H1 (cell line): ENCODE results near the gene TNFRSF13B. TPM values are rescaled to one million over a fixed set of nuclear protein-coding genes. Genes with fewer than 3 reads are reported as not detected.

Experiments
- CTCF ChIA-PET: fragments of 300-600 bp; sonication (Branson Sonifier 250); formaldehyde crosslinking; loops from one replicate; lab custom pipeline; 2021; ENCODE audit not compliant: partially characterized antibody; lab: Charles Lee
- POLR2A ChIA-PET: fragments of 300-600 bp; sonication (Branson Sonifier 250); formaldehyde crosslinking; loops from one replicate; lab custom pipeline; 2021; ENCODE audit warnings: inconsistent platforms; ENCODE audit not compliant: partially characterized antibody; lab: Charles Lee
- DNase-seq, 2 experiments: peaks; one replicate each; pipeline versions ENCODE4 v3.0.0 to v3.0.0-alpha.2; 2010 to 2022; ENCODE audit warnings: low spot score in 2 of 2, low read depth in 1 of 2, mixed read lengths in 1 of 2
- FAIRE-seq: peaks from 2 replicates; lab custom pipeline; 2011; peaks lifted over from hg19 to GRCh38; lab: Jason Lieb, UNC
- H2AFZ ChIP-seq: 2 replicates; pipeline ENCODE4 v1.8.1; 2012; ENCODE audit warnings: low read length, inconsistent platforms
- H2AK5ac ChIP-seq: 2 replicates; pipeline ENCODE4 v1.6.1; 2013; ENCODE audit warnings: low read depth, low read length
- H2BK120ac ChIP-seq: replicated peaks from 2 replicates; pipeline ENCODE3; 2013; ENCODE audit warnings: low read depth, low read length, inconsistent platforms
- H2BK12ac ChIP-seq: 2 replicates; pipeline ENCODE4 v1.6.1; 2013; ENCODE audit warnings: low read depth, low read length
- H2BK15ac ChIP-seq: 2 replicates; pipeline ENCODE4 v1.6.1; 2013; ENCODE audit warnings: low read length
- H2BK20ac ChIP-seq: 2 replicates; pipeline ENCODE4 v1.6.1; 2013; ENCODE audit warnings: low read length
- H2BK5ac ChIP-seq: 2 replicates; pipeline ENCODE4 v1.6.1; 2013; ENCODE audit warnings: low read depth, low read length
- H3K14ac ChIP-seq: 2 replicates; pipeline ENCODE4 v1.6.1; 2013; ENCODE audit warnings: inconsistent platforms; ENCODE audit not compliant: insufficient read length
- H3K18ac ChIP-seq: 2 replicates; pipeline ENCODE4 v1.6.1; 2013; ENCODE audit warnings: low read length; ENCODE audit errors: extremely low read depth
- H3K23ac ChIP-seq: 2 replicates; pipeline ENCODE4 v1.6.1; 2013; ENCODE audit warnings: inconsistent platforms; ENCODE audit not compliant: insufficient read length
- H3K23me2 ChIP-seq: 2 replicates; pipeline ENCODE4 v1.6.1; 2013; ENCODE audit warnings: low read depth, low read length
- H3K27ac ChIP-seq: 2 replicates; pipeline ENCODE4 v1.6.1; 2011; ENCODE audit warnings: low read depth, low read length, inconsistent platforms
- H3K27me3 ChIP-seq, 4 experiments: replicated peaks in 1 of 4; 1 replicate in 1 of 4; 2 replicates in 3 of 4; pipeline versions ENCODE4 v1.6.1 to v1.8.1; 2011 to 2013; ENCODE audit warnings: low read length in 3 of 4, mild to moderate bottlenecking in 3 of 4, inconsistent platforms in 2 of 4, mixed read lengths in 2 of 4, moderate library complexity in 1 of 4; ENCODE audit not compliant: control insufficient read depth in 3 of 4, insufficient read depth in 3 of 4; ENCODE audit errors: extremely low read depth in 1 of 4
- H3K36me3 ChIP-seq, 4 experiments: 2 replicates each; pipeline versions ENCODE4 v1.6.1 to v1.8.1; 2011 to 2013; ENCODE audit warnings: mild to moderate bottlenecking in 4 of 4, low read length in 3 of 4, moderate library complexity in 2 of 4, control low read depth in 1 of 4, inconsistent platforms in 1 of 4; ENCODE audit not compliant: insufficient read depth in 4 of 4, control insufficient read depth in 2 of 4
- H3K4ac ChIP-seq: replicated peaks from 2 replicates; pipeline ENCODE3; 2013; ENCODE audit warnings: low read length, low read depth, mixed read lengths, inconsistent platforms; ENCODE audit not compliant: insufficient read length
- H3K4me1 ChIP-seq, 4 experiments: replicated peaks in 1 of 4; 1 replicate in 1 of 4; 2 replicates in 3 of 4; pipeline versions ENCODE4 v1.6.1 to v1.8.1; 2011 to 2013; ENCODE audit warnings: low read length in 3 of 4, inconsistent platforms in 2 of 4, mixed read lengths in 1 of 4; ENCODE audit not compliant: insufficient read depth in 4 of 4, control insufficient read depth in 3 of 4
- H3K4me2 ChIP-seq, 2 experiments: 2 replicates each; pipeline versions ENCODE4 v1.6.1 to v1.8.1; 2011 to 2013; ENCODE audit warnings: low read depth in 2 of 2, low read length in 2 of 2, control low read depth in 1 of 2, inconsistent platforms in 1 of 2, mild to moderate bottlenecking in 1 of 2; ENCODE audit not compliant: insufficient read depth in 1 of 2
- H3K4me3 ChIP-seq, 4 experiments: fragments of 200-600, 300-600 bp in 1 of 4; sonication (generic), shearing (Covaris generic), sonication (Bioruptor Twin) in 1 of 4; 2 replicates each; pipeline versions ENCODE4 v1.5.1 to v1.8.1; 2011 to 2016; ENCODE audit warnings: low read length in 4 of 4, low read depth in 3 of 4, control low read depth in 2 of 4, inconsistent platforms in 2 of 4, mild to moderate bottlenecking in 2 of 4, mixed read lengths in 1 of 4, moderate library complexity in 1 of 4; ENCODE audit not compliant: insufficient read depth in 2 of 4; ENCODE audit errors: extremely low read depth in 1 of 4
- H3K56ac ChIP-seq: replicated peaks from 2 replicates; pipeline ENCODE3; 2013; ENCODE audit warnings: low read depth, mild to moderate bottlenecking, mixed read lengths, low read length, inconsistent platforms; ENCODE audit not compliant: insufficient read length
- H3K79me1 ChIP-seq: 2 replicates; pipeline ENCODE4 v1.6.1; 2013; ENCODE audit warnings: low read depth, low read length, control low read depth
- H3K79me2 ChIP-seq, 2 experiments: 2 replicates each; pipeline versions ENCODE4 v1.6.1 to v1.8.1; 2012 to 2013; ENCODE audit warnings: low read length in 2 of 2, mild to moderate bottlenecking in 2 of 2, inconsistent platforms in 1 of 2; ENCODE audit not compliant: insufficient read depth in 2 of 2, control insufficient read depth in 1 of 2
- H3K9ac ChIP-seq, 4 experiments: replicated peaks in 1 of 4; 1 replicate in 1 of 4; 2 replicates in 3 of 4; pipeline versions ENCODE4 v1.6.1 to v1.8.1; 2011 to 2013; ENCODE audit warnings: low read depth in 3 of 4, low read length in 3 of 4, control low read depth in 2 of 4, mild to moderate bottlenecking in 2 of 4, moderate library complexity in 2 of 4, inconsistent platforms in 1 of 4; ENCODE audit errors: extremely low read depth in 1 of 4
- H3K9me3 ChIP-seq, 2 experiments: 2 replicates each; pipeline versions ENCODE4 v1.6.1 to v1.8.1; 2012 to 2013; ENCODE audit warnings: mild to moderate bottlenecking in 2 of 2, moderate library complexity in 2 of 2, control low read depth in 1 of 2, inconsistent platforms in 1 of 2, low read depth in 1 of 2, low read length in 1 of 2, mixed read lengths in 1 of 2; ENCODE audit not compliant: insufficient read depth in 2 of 2
- H4K20me1 ChIP-seq, 2 experiments: replicated peaks in 1 of 2; 2 replicates each; pipeline versions ENCODE3 to v1.8.1; 2011 to 2013; ENCODE audit warnings: inconsistent platforms in 2 of 2, low read length in 2 of 2, mild to moderate bottlenecking in 1 of 2; ENCODE audit not compliant: insufficient read depth in 2 of 2, control insufficient read depth in 1 of 2
- H4K5ac ChIP-seq: 2 replicates; pipeline ENCODE4 v1.6.1; 2013; ENCODE audit warnings: low read length, low read depth, mixed read lengths, inconsistent platforms; ENCODE audit not compliant: insufficient read length
- H4K8ac ChIP-seq: 2 replicates; pipeline ENCODE4 v1.8.0; 2013; ENCODE audit warnings: mild to moderate bottlenecking, moderate library complexity, low read length, inconsistent platforms; ENCODE audit not compliant: insufficient read depth; ENCODE audit errors: extremely low read depth
- H4K91ac ChIP-seq: replicated peaks from 2 replicates; pipeline ENCODE3; 2013; ENCODE audit warnings: low read length, mixed read lengths, inconsistent platforms; ENCODE audit not compliant: insufficient read length
- CTCF ChIP-seq, 3 experiments: IDR thresholded peaks; 1 replicate in 2 of 3; 2 replicates in 1 of 3; pipeline versions ENCODE4 v1.5.1 to v1.6.1; 2011; ENCODE audit warnings: low read length in 3 of 3, mild to moderate bottlenecking in 3 of 3, inconsistent platforms in 2 of 3, low read depth in 1 of 3, moderate library complexity in 1 of 3; ENCODE audit not compliant: insufficient read depth in 1 of 3; ENCODE audit errors: control extremely low read depth in 1 of 3
- GABPA ChIP-seq: IDR thresholded peaks from 2 replicates; pipeline ENCODE4 v1.6.1; 2011; ENCODE audit warnings: mild to moderate bottlenecking, low read length, moderate library complexity, borderline replicate concordance; ENCODE audit not compliant: insufficient read depth
- RAD21 ChIP-seq, 2 experiments: IDR thresholded peaks in 1 of 2; conservative IDR thresholded peaks in 1 of 2; 2 replicates each; pipeline ENCODE4 v1.6.1; 2011; ENCODE audit warnings: low read depth in 2 of 2, low read length in 2 of 2, improper control_type of control experiment in 1 of 2, inconsistent platforms in 1 of 2, mild to moderate bottlenecking in 1 of 2, moderate library complexity in 1 of 2
- WGBS, 2 experiments: shearing (Covaris generic) in 1 of 2; methylation state at CpG; one replicate each; pipeline versions ENCODE4 v1.1.6 to v1.1.7; 2013 to 2015; ENCODE audit warnings: low lambda C conversion rate in 2 of 2, mixed read lengths in 2 of 2, inconsistent platforms in 1 of 2, low coverage in 1 of 2, missing lambda C conversion rate in 1 of 2; ENCODE audit not compliant: insufficient replicate concordance in 2 of 2, insufficient coverage in 1 of 2, insufficient read length in 1 of 2; ENCODE audit errors: extremely low coverage in 1 of 2, missing lambda C conversion rate in 1 of 2; 5-methylcytosine and 5-hydroxymethylcytosine counted together
- polyA plus RNA-seq, 7 experiments: library from polyadenylated mRNA; depleted of rRNA in 3 of 7; stranded (reverse) in 5 of 7; unstranded in 2 of 7; fragments of >200 nt in 5 of 7; fragments of 200-250 nt in 2 of 7; gene quantifications; 1 replicate in 5 of 7; 2 replicates in 1 of 7; 4 replicates in 1 of 7; pipeline versions ENCODE4 v1.2.1 to v1.2.3, GENCODE V29; 2011 to 2013; ENCODE audit warnings: missing spikeins in 2 of 7, mixed read lengths in 2 of 7
- total RNA-seq: library from RNA; stranded (reverse); fragmentation: NEBNext Ultra II Directional; extraction: Animal tissue kit (Norgen Biotek cat#: 25700); gene quantifications from 2 replicates; pipeline ENCODE4 v1.2.1, GENCODE V29; 2021

Gene TNFRSF13B
- total and polyA plus RNA-seq, 2 of the 8 experiments (the other 6 are each of a cell fraction or from before 2014, with no cell fraction given), result not detected

- no peak overlapping the region for H3K4me2 ChIP-seq
- no peak overlapping the region for H3K18ac ChIP-seq
- H2BK12ac ChIP-seq, result no peak overlapping the region
- H2BK120ac ChIP-seq, result no peak overlapping the region
- H3K9me3 ChIP-seq, result peaks cover 0 to 3% of the 10 kb centered on the region in 2 experiments; a peak in 2 of 4 replicates
- DNase-seq (no peak), FAIRE-seq (no peak)
- no peak overlapping the region for H4K5ac ChIP-seq
- H2AK5ac ChIP-seq, result no peak overlapping the region
- H3K36me3 ChIP-seq, result no peaks in the 10 kb centered on the region
- no peak overlapping the region for H3K9ac ChIP-seq
- H3K27me3 ChIP-seq, result no peaks in the 10 kb centered on the region
- H3K23ac ChIP-seq, result no peak overlapping the region
- peak; percentile 24 to 41; a peak in 3 of 4 replicates for TF ChIP-seq RAD21 (IDR thresholded peaks at IDR 0.05 in 1 of 2, conservative IDR thresholded peaks at IDR 0.05 in 1 of 2; ENCODE audit: low read depth in 2 of 2, low read length in 2 of 2)
- peak; percentile 40 to 63 (median 43) for TF ChIP-seq CTCF (IDR thresholded peaks at IDR 0.05; ENCODE audit: control extremely low read depth in 1 of 3, insufficient read depth in 1 of 3, low read depth in 1 of 3, low read length in 3 of 3)
- TF ChIP-seq GABPA, result no peak
- no peaks in the 10 kb centered on the region for H3K23me2 ChIP-seq
- no peak overlapping the region for H3K56ac ChIP-seq
- no peak overlapping the region for H3K14ac ChIP-seq
- no peak overlapping the region; the same call in 1 of the 2 replicates for H4K8ac ChIP-seq
- 0 out of 7 replicates have a peak, but pooled peaks cover 0 to 4% (median 0%) of the 10 kb centered on the region in 4 experiments for H3K4me1 ChIP-seq
- no peaks in the 10 kb centered on the region for H3K79me2 ChIP-seq
- H4K91ac ChIP-seq, result no peak overlapping the region
- POLR2A ChIA-PET, result no interaction called here
- H3K79me1 ChIP-seq, result no peaks in the 10 kb centered on the region
- H2BK20ac ChIP-seq, result no peak overlapping the region
- no peak overlapping the region for H3K4ac ChIP-seq
- no peaks in the 10 kb centered on the region for H4K20me1 ChIP-seq
- H2BK15ac ChIP-seq, result no peak overlapping the region
- H3K27ac ChIP-seq, result no peak overlapping the region
- no peak overlapping the region for H3K4me3 ChIP-seq
- WGBS, 2 experiments, result 94% methylated on average over 14 of the region's 14 CpGs; no CpG with 5 or more reads in 1 of the 2 experiments
- no peak overlapping the region for H2BK5ac ChIP-seq
- no peak overlapping the region for H2AFZ ChIP-seq
- CTCF ChIA-PET, result interaction anchor here (1.2 to 1.7 kb wide), 3 partner anchors 19 to 146 kb away, joined by 3 to 5 read pairs (median 3); no protein-coding TSS in a partner anchor
Measured at GRCh38 chr17:16997514-16998429, 25.9 kb upstream of the TNFRSF13B start.
